SK-N-SH (cell line): ENCODE data around the gene RAD51B.

ENCODE experiments used
- CTCF ChIP-seq: fragments of 200-600 bp; sonication (generic); IDR thresholded peaks from 2 replicates; pipeline ENCODE4 v1.6.1; 2017; ENCODE audit warnings: antibody characterized with exemption, mild to moderate bottlenecking, moderate library complexity
- MAX ChIP-seq: IDR thresholded peaks from 2 replicates; pipeline ENCODE4 v1.4.0; 2012; ENCODE audit warnings: low read depth
- PBX3 ChIP-seq: IDR thresholded peaks from 2 replicates; pipeline ENCODE4; 2012

GRCh38 chr14:68395604-68396003, 576.0 kb downstream of the RAD51B start:
- TF ChIP-seq PBX3 (no peak), CTCF (no peak), MAX (no peak)
